Thoracic aorta (tissue), 2 donors: ENCODE results near the gene KCNK3. TPM values are rescaled to one million over a fixed set of nuclear protein-coding genes. Genes with fewer than 3 reads are reported as not detected.

ENCODE experiments used
- ATAC-seq: fragments of 150-250 bp; one replicate; pipeline ENCODE4 v1.8.0; 2017; ENCODE audit warnings: low read depth; ENCODE audit not compliant: insufficient number of reproducible peaks, low FRiP score
- DNase-seq: peaks from one replicate; pipeline ENCODE4 v3.0.0-alpha.2; 2020; ENCODE audit warnings: low spot score
- H3K27ac ChIP-seq, 2 donors: fragments of 200-600 bp; sonication (generic); 1 replicate in 1 of 2; 2 replicates in 1 of 2; pipeline ENCODE4 v1.5.1; 2016; ENCODE audit warnings: mild to moderate bottlenecking in 2 of 2, moderate library complexity in 2 of 2
- H3K27me3 ChIP-seq: fragments of 200-600 bp; sonication (generic); replicated peaks from 2 replicates; pipeline ENCODE4 v1.6.0; 2016; ENCODE audit warnings: mild to moderate bottlenecking; ENCODE audit not compliant: insufficient read depth
- H3K36me3 ChIP-seq: fragments of 200-600 bp; sonication (generic); one replicate; pipeline ENCODE4 v1.5.1; 2016
- H3K4me1 ChIP-seq, 2 donors: fragments of 200-600 bp; sonication (generic); 1 replicate in 1 of 2; 2 replicates in 1 of 2; pipeline versions ENCODE4 v1.5.1 to v1.6.0; 2016; ENCODE audit warnings: low read depth in 2 of 2, mild to moderate bottlenecking in 1 of 2; ENCODE audit not compliant: control insufficient read depth in 1 of 2
- H3K4me3 ChIP-seq: fragments of 200-600 bp; sonication (generic); 2 replicates; pipeline ENCODE4 v1.5.1; 2016; ENCODE audit warnings: mild to moderate bottlenecking
- H3K9me3 ChIP-seq: fragments of 200-600 bp; sonication (generic); 2 replicates; pipeline ENCODE4 v1.5.1; 2016
- CTCF ChIP-seq: fragments of 200-600 bp; sonication (generic); IDR thresholded peaks from one replicate; pipeline ENCODE4 v1.5.1; 2019; ENCODE audit warnings: antibody characterized with exemption
- total RNA-seq, 2 donors: library from RNA; depleted of rRNA; stranded (reverse); fragments of >200 nt; gene quantifications; one replicate each; pipeline versions ENCODE4 v1.1.0 to v1.2.3, GENCODE V29; 2016

KCNK3 gene
- total RNA-seq, 2 donors from 2014 or later, result 6.9 to 19.6 TPM

- no peaks in the 10 kb centered on the region for H3K27me3 ChIP-seq
- peaks cover 4 to 22% of the 10 kb centered on the region in 2 donors for H3K4me1 ChIP-seq
- H3K27ac ChIP-seq, result no peak overlapping the region
- H3K36me3 ChIP-seq, result no peaks in the 10 kb centered on the region
- no peak overlapping the region for H3K4me3 ChIP-seq
- H3K9me3 ChIP-seq, result no peaks in the 10 kb centered on the region
- DNase-seq (no peak), ATAC-seq (no peak)
- no peak for TF ChIP-seq CTCF
These were observed 8.9 kb upstream of the KCNK3 start for GRCh38 chr2:26683583-26683982.

GRCh38 chr2:26685341-26685740, 7.2 kb upstream of the KCNK3 start:
- no peaks in the 10 kb centered on the region for H3K27me3 ChIP-seq
- no peak overlapping the region for H3K4me3 ChIP-seq
- no peak overlapping the region for H3K27ac ChIP-seq
- no peak for TF ChIP-seq CTCF
- no peaks in the 10 kb centered on the region for H3K9me3 ChIP-seq
- DNase-seq (no peak), ATAC-seq (no peak)
- H3K4me1 ChIP-seq, result peaks cover 4 to 22% of the 10 kb centered on the region in 2 donors
- no peaks in the 10 kb centered on the region for H3K36me3 ChIP-seq

- no peak for DNase-seq
- TF ChIP-seq CTCF, result no peak
- Histone ChIP-seq H3K27ac (no peak overlapping the region), H3K4me3 (no peak overlapping the region), H3K9me3 (no peaks in the 10 kb centered on the region), H3K36me3 (no peaks in the 10 kb centered on the region), H3K27me3 (no peaks in the 10 kb centered on the region), H3K4me1 (peaks cover 4 to 25% of the 10 kb centered on the region in 2 donors)
- no peak for ATAC-seq
These were observed 6.3 kb upstream of the KCNK3 start for GRCh38 chr2:26685989-26686839.

- DNase-seq (no peak), ATAC-seq (no peak)
- Histone ChIP-seq H3K27ac (no peak overlapping the region), H3K4me1 (peaks cover 8 to 25% of the 10 kb centered on the region in 2 donors), H3K9me3 (no peaks in the 10 kb centered on the region), H3K27me3 (no peaks in the 10 kb centered on the region), H3K4me3 (no peak overlapping the region), H3K36me3 (no peaks in the 10 kb centered on the region)
- no peak for TF ChIP-seq CTCF
These were observed 5.2 kb upstream of the KCNK3 start for GRCh38 chr2:26687328-26687727.

GRCh38 chr2:26687801-26688200, 4.7 kb upstream of the KCNK3 start:
- no peaks in the 10 kb centered on the region for H3K9me3 ChIP-seq
- TF ChIP-seq CTCF, result no peak
- H3K27me3 ChIP-seq, result no peaks in the 10 kb centered on the region
- peaks cover 8 to 20% of the 10 kb centered on the region in 2 donors for H3K4me1 ChIP-seq
- H3K4me3 ChIP-seq, result no peak overlapping the region
- H3K36me3 ChIP-seq, result no peaks in the 10 kb centered on the region
- DNase-seq (no peak), ATAC-seq (no peak)
- H3K27ac ChIP-seq, result no peak overlapping the region
